GM18858 (cell line): ENCODE results near the gene PLIN1.
"Not testable (repeated sequence)": the region's sequence is repeated elsewhere in the genome, so short reads cannot be mapped to it uniquely, and the experiment has no call there.

Experiments used
- ATAC-seq: cut with Tn5 transposase; IDR thresholded peaks from one replicate; pipeline ENCODE4 v1.9.1; 2021; ENCODE audit not compliant: unreplicated experiment

Gene PLIN1, protein sequence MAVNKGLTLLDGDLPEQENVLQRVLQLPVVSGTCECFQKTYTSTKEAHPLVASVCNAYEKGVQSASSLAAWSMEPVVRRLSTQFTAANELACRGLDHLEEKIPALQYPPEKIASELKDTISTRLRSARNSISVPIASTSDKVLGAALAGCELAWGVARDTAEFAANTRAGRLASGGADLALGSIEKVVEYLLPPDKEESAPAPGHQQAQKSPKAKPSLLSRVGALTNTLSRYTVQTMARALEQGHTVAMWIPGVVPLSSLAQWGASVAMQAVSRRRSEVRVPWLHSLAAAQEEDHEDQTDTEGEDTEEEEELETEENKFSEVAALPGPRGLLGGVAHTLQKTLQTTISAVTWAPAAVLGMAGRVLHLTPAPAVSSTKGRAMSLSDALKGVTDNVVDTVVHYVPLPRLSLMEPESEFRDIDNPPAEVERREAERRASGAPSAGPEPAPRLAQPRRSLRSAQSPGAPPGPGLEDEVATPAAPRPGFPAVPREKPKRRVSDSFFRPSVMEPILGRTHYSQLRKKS

GRCh38 chr15:89679212-89679611, at the start of gene PLIN1:
TSS of gene PLIN1 (minus strand) at chr15:89679367. CDS start at chr15:89677489, 1,878 bp downstream.
- no peak for ATAC-seq

GRCh38 chr15:89728254-89728653, 49.1 kb upstream of the PLIN1 start:
- ATAC-seq, result no peak

- ATAC-seq, result no peak
Observed at GRCh38 chr15:89725064-89725463, 45.9 kb upstream of the PLIN1 start.

GRCh38 chr15:89724621-89725020, 45.5 kb upstream of the PLIN1 start:
- no peak for ATAC-seq

GRCh38 chr15:89723031-89723430, 43.9 kb upstream of the PLIN1 start:
- no peak for ATAC-seq

GRCh38 chr15:89714775-89715174, 35.6 kb upstream of the PLIN1 start:
- no peak for ATAC-seq

DNA sequence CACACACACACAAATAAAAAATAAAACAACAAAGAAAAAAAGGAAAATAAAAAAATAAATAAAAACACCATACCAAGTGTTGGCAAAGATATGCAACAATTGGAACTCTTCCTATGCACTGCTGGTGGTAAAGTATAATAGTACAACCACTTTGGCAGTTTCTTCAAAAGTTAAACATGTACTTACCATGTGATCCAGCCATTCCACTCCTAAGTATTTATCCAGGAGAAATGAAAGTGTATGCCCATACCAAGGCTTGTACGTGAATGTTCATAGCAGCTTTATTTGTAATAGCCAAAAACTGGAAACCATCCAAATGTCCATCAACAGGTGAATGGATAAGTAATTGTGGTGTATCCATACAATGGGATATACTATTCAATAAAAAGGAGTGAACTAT, 28.4 kb upstream of the PLIN1 start:
- ATAC-seq, result no peak

DNA sequence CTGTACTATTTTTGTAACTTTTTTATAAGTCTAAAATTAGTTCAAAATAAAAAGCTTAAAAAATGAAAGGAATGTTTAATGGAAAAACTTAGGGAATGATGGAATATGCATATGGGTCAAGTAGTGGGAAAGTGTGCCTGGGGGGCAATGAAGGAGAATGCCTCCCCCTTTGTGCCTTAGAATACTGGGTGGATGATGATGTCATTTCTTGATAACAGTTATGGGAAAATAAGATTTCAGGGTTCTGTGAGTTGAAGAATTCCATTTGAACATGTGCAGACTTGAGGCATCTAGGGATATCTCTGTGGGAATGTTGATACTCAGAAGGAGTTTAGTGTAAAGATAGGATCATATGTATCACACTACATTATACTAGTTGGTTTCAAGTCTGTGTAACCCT, 25.2 kb upstream of the PLIN1 start:
- ATAC-seq, result no peak

- no peak for ATAC-seq
Observed at GRCh38 chr15:89695198-89695597, 16.0 kb upstream of the PLIN1 start.

- ATAC-seq, result no peak
Observed at GRCh38 chr15:89693696-89694095, 14.5 kb upstream of the PLIN1 start.

- ATAC-seq, result no peak
Observed at GRCh38 chr15:89693091-89693490, 13.9 kb upstream of the PLIN1 start.

DNA sequence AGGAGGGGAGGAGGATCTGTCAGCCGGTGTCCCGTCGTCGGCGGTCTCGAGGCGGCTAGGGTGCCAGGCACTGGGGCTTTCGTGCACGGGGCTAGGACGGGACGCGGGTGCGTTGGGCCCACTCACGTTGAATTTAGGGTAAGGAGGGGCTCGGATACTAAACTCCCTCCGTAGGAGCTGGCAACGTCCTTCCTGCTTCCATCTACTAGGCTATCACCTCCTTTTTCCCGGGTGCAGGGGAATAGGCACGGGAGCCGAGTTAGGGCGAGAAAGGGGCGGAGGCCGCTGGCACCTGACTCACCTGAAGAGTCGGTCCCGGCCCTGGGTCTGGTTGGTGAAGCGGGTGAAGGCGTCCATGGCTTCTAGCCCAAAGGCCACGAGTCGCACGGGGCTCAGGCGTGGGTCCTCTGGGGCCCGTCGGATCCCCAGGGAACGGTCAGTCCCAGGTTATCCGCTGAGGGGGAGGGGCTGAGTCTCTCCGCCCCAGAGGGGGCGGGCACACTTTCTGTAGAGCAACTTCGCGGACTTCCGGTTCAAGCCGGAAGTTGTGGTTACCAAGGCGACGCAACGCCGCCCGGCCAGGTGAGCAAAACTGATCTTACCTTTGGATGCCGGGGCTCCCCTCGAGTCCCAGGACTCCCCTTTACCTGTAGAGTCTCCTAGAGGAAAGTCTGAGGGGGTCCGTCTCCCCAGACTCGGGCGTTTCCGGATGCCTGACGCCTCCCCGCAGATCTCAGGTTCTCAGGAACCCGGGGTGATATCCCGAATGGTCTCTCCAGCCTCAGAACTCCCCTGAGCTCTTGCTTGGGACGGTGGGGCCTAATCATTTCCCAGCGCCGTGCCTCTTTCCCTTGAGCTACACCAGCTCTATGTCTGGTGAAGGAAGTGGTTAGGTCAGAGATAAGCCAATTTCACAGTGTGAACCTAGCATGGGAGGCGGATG, 11.4 kb upstream of the PLIN1 start, which contains the start of the genes PEX11A and WDR93:
Gene PEX11A, minus strand, starts transcription at position 479 of the 943 bp plus-strand sequence. Its CDS starts 122 bp downstream, at position 357.
Gene WDR93, plus strand, starts transcription at position 536 of the 943 bp plus-strand sequence. CDS start 10,936 bp downstream, outside the sequence.
- peak; percentile 92 for ATAC-seq

DNA sequence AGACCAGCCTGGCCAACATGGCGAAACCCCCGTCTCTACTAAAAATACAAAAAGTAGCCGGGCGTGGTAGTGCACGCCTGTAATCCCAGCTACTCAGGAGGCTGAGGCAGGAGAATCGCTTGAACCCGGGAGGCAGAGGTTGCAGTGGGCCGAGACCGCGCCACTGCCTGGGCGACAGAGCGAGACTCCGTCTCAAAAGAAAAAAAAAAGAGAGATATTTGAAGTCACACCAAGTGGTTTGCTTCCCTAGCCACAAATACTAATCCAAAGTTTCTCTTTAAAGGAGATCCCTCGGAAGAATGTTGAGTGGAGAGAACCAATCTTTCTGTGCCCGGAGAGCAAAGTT, 10.7 kb upstream of the PLIN1 start:
- ATAC-seq, result not testable (repeated sequence)

GRCh38 chr15:89686522-89686921, 7.4 kb upstream of the PLIN1 start:
- ATAC-seq, result no peak

- ATAC-seq, result no peak
Observed at GRCh38 chr15:89685995-89686394, 6.8 kb upstream of the PLIN1 start.

GRCh38 chr15:89681146-89681545, 2.0 kb upstream of the PLIN1 start:
- ATAC-seq, result no peak

DNA sequence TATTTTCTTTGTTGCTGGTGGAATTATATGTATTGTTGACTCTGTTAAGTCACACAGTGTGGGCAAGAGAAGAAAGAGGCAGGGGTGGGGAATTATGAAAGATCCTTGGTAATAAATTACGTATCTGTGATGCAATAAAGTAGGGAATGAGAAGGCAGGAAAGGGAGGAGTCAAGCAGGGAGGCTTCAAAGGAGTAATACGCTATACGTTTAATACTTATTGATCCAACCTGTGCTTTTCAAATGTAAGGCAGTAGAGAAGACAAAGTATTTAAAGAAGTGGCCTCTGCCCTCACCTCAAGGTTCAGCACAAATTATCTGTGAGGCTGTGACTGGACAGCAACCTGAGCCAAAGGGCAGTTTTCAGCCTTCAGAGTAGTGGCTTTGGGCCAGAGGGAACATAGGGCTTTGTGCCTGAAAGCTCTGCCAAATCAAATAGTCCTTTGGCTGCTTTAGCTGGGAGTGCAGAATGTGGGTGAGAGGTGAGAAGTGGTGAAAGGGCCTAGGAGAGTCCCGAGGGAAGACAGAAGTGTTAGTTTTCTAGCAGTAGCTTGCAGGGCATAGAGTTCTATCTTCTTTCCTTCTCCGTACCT, 1.2 kb upstream of the PLIN1 start:
- no peak for ATAC-seq

DNA sequence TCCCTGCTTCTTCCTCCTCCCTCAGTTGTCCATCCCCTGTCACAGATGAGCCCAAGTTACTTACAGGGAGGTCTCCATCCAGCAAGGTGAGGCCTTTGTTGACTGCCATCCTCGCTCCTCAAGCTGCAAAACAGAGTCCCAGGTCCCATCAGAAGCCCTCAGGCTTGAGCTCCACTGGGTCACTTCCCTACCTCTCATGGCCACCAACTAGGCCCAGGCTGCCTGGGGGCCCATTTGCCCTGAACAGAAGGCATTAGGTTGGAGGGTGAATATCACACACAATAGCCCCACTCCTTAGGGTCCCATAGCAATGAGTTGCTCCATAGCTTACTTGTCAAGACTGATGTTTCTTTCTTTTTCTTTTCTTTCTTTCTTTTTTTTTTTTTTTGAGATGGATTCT, 1.8 kb downstream of the PLIN1 start:
- ATAC-seq, result no peak

GRCh38 chr15:89675606-89676005, 3.6 kb downstream of the PLIN1 start:
- ATAC-seq, result no peak

DNA sequence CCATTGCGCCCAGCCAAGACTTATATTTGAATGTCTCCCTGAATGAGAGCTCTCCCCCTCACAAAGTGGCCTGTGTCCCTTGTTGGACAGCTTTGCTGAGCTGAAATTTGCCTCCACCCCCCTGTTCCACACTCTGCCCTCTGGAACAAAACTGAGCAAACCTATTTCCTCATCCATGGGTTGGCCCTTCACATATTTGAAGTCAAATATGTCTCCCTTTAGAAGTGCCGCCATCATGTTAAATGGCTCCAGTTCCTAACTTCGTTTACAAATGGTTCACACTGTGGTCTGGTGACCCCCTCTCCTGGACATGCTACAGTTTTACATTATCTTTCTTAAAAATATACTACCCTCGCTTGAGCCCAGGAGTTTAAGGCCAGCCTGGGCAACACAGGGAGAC, 4.6 kb downstream of the PLIN1 start:
- no peak for ATAC-seq

DNA sequence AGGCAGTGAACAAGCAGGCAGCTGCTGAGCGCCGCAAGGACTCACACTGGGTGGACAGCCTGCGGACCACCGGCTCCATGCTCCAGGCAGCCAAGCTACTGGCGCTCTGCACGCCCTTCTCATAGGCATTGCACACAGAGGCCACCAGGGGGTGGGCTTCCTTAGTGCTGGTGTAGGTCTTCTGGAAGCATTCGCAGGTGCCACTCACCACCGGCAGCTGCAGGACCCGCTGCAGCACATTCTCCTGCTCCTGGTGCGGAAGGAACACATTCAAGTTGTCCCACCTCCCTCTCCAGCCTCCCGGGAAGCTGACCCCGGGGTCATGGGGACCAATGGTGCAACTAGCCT, 6.0 kb downstream of the PLIN1 start:
- no peak for ATAC-seq
